GM12878 (cell line): ENCODE measurements around the gene MAPK13. TPM values are rescaled to one million over a fixed set of nuclear protein-coding genes. Genes with fewer than 3 reads are reported as not detected.

Experiments
- ATAC-seq: fragments of 200-7000 bp; cut with Tn5 transposase; 3 replicates; pipeline ENCODE4 v1.9.1; 2020; ENCODE audit warnings: mild to moderate bottlenecking, moderate library complexity
- BruUV-seq: library from RNA; stranded (reverse); fragments of 400-500 nt; replicated peaks from 2 replicates; lab custom pipeline; 2021; lab: Mats Ljungman, UMichigan
- CTCF ChIA-PET: fragments of 300-600 bp; sonication (Branson Sonifier 250); formaldehyde crosslinking; extraction: SDS; loops from one replicate; lab custom pipeline; 2021; ENCODE audit warnings: inconsistent platforms; lab: Yijun Ruan, JAX
- POLR2A ChIA-PET: fragments of 350-600 bp; formaldehyde crosslinking; extraction: SDS; loops from one replicate; lab custom pipeline; 2021; ENCODE audit warnings: inconsistent platforms; lab: Charles Lee
- RAD21 ChIA-PET: fragments of 300-600 bp; sonication (Branson Sonifier 250); formaldehyde crosslinking; loops from one replicate; lab custom pipeline; 2023; ENCODE audit warnings: antibody characterized with exemption; ENCODE audit not compliant: unreplicated experiment; lab: Charles Lee
- SMC1A ChIA-PET: fragments of 300-600 bp; sonication (Branson Sonifier 250); formaldehyde crosslinking; loops from one replicate; lab custom pipeline; 2023; ENCODE audit not compliant: unreplicated experiment, uncharacterized antibody; lab: Charles Lee
- DNase-seq: peaks from one replicate; pipeline ENCODE4 v3.0.0-alpha.2; 2011; ENCODE audit warnings: low read depth, low spot score
- FAIRE-seq: peaks from 3 replicates; lab custom pipeline; 2011; peaks lifted over from hg19 to GRCh38; lab: Jason Lieb, UNC
- H2AFZ ChIP-seq: 2 replicates; pipeline ENCODE4 v1.6.0; 2011; ENCODE audit warnings: low read depth, low read length, control low read depth; ENCODE audit not compliant: control insufficient read depth
- H3K27ac ChIP-seq: 2 replicates; pipeline ENCODE4 v1.5.1; 2011; ENCODE audit warnings: control low read depth; ENCODE audit not compliant: control insufficient read depth, insufficient read depth
- H3K27me3 ChIP-seq, 2 experiments: replicated peaks in 1 of 2; 2 replicates each; pipeline versions ENCODE4 v1.6.0 to v1.6.1; 2011; ENCODE audit warnings: low read length in 1 of 2; ENCODE audit not compliant: control insufficient read depth in 2 of 2, insufficient read depth in 2 of 2
- H3K36me3 ChIP-seq, 2 experiments: 2 replicates each; pipeline ENCODE4 v1.5.1; 2011; ENCODE audit warnings: low read length in 1 of 2; ENCODE audit not compliant: control insufficient read depth in 2 of 2, insufficient read depth in 2 of 2
- H3K4me1 ChIP-seq: 2 replicates; pipeline ENCODE4 v1.6.1; 2011; ENCODE audit warnings: mild to moderate bottlenecking, low read length, moderate library complexity, mixed read lengths; ENCODE audit not compliant: control insufficient read depth, insufficient read depth
- H3K4me2 ChIP-seq: 2 replicates; pipeline ENCODE4 v1.6.0; 2011; ENCODE audit warnings: control low read depth; ENCODE audit not compliant: control insufficient read depth, insufficient read depth
- H3K4me3 ChIP-seq: fragments of 200-600 bp; sonication (generic); 2 replicates; pipeline ENCODE4 v1.5.1; 2016
- H3K79me2 ChIP-seq: 2 replicates; pipeline ENCODE4 v1.6.0; 2011; ENCODE audit warnings: low read length; ENCODE audit not compliant: control insufficient read depth, insufficient read depth
- H3K9ac ChIP-seq: 2 replicates; pipeline ENCODE4 v1.8.0; 2011; ENCODE audit warnings: low read length, control low read depth, mixed read lengths; ENCODE audit not compliant: control insufficient read depth, insufficient read depth
- H3K9me3 ChIP-seq: replicated peaks from 3 replicates; pipeline ENCODE4 v1.5.1; 2011; ENCODE audit warnings: mild to moderate bottlenecking, low read length; ENCODE audit not compliant: control insufficient read depth, insufficient read depth
- H4K20me1 ChIP-seq: 2 replicates; pipeline ENCODE4 v1.6.0; 2011; ENCODE audit not compliant: control insufficient read depth, insufficient read depth
- ATF3 ChIP-seq: IDR thresholded peaks from 2 replicates; pipeline ENCODE4 v1.6.1; 2011; ENCODE audit warnings: low read depth, mild to moderate bottlenecking, low read length, moderate library complexity, borderline replicate concordance; ENCODE audit errors: extremely low read depth
- BRCA1 ChIP-seq: IDR thresholded peaks from 2 replicates; pipeline ENCODE4 v1.6.1; 2011; ENCODE audit warnings: low read depth, low read length, improper control_type of control experiment
- PBX3 ChIP-seq: IDR thresholded peaks from 2 replicates; pipeline ENCODE4 v1.6.1; 2011; ENCODE audit warnings: mild to moderate bottlenecking, low read depth, low read length, moderate library complexity; ENCODE audit not compliant: insufficient replicate concordance
- SPI1 ChIP-seq: IDR thresholded peaks from 2 replicates; pipeline ENCODE4 v1.6.1; 2011; ENCODE audit warnings: low read depth, mild to moderate bottlenecking, low read length, moderate library complexity, borderline replicate concordance; ENCODE audit not compliant: insufficient read depth
- ZNF622 ChIP-seq: fragments of 450-650 bp; IDR thresholded peaks from 2 replicates; pipeline ENCODE4 v1.6.1; 2017; ENCODE audit warnings: mild to moderate bottlenecking, inconsistent platforms
- WGBS: methylation state at CpG from one replicate; pipeline ENCODE4 v1.1.6; 2016; ENCODE audit warnings: low lambda C conversion rate; ENCODE audit not compliant: insufficient replicate concordance, insufficient coverage; ENCODE audit errors: missing lambda C conversion rate; 5-methylcytosine and 5-hydroxymethylcytosine counted together
- in situ Hi-C: fragments of 300-500 bp; cut with MboI; formaldehyde crosslinking; loops from 9 replicates; pipeline ENCODE4 v1.14.3; 2018; ENCODE audit warnings: mixed read lengths
- intact Hi-C: fragments of 100-400 bp; cut with micrococcal nuclease; formaldehyde crosslinking; loops from one replicate; pipeline ENCODE4 v1.14.2; 2022; ENCODE audit not compliant: unreplicated experiment
- polyA plus RNA-seq, 11 experiments: library from polyadenylated mRNA; depleted of rRNA in 4 of 11; unstranded in 6 of 11; stranded (reverse) in 5 of 11; fragments of >200 nt; fragmentation: Nextera tagmentation in 4 of 11; fragmentation: Illumina TruSeq in 1 of 11; extraction: Ambion mirVana in 4 of 11; extraction: Trizol in 1 of 11; gene quantifications; 1 replicate in 1 of 11; 2 replicates in 10 of 11; pipeline versions ENCODE4 v1.2.1 to v1.2.3, GENCODE V29; 2011 to 2016; ENCODE audit warnings: inconsistent platforms in 2 of 11, missing spikeins in 2 of 11, low read depth in 1 of 11
- total RNA-seq, 4 experiments: library from RNA; depleted of rRNA in 3 of 4; stranded (reverse); fragments of >200 nt in 3 of 4; fragmentation: Illumina TruSeq in 1 of 4; extraction: Trizol in 1 of 4; gene quantifications; 2 replicates each; pipeline versions ENCODE4 v1.2.1 to v1.2.3, GENCODE V29; 2013 to 2021

MAPK13 gene
- total and polyA plus RNA-seq, 10 of the 15 experiments (the other 5 are each of a cell fraction or from before 2014, with no cell fraction given) = 1.8 to 48.0 (median 37.5) TPM

- ChIA-PET SMC1A (interaction anchor here (0.9 to 8.8 kb wide), 3 partner anchors 15 to 70 kb away, joined by 3 to 167 read pairs (median 23); partner anchors contain the start of gene MAPK14), POLR2A (interaction anchor here (1.4 to 4.1 kb wide), 2 partner anchors 16 to 70 kb away, joined by 5 to 27 read pairs; partner anchors contain the start of gene MAPK14), RAD21 (interaction anchor here (0.6 kb wide), 1 partner anchor 113 kb away, joined by 3 read pairs; no protein-coding TSS in a partner anchor), CTCF (interaction anchor here (1.0 to 4.1 kb wide), 3 partner anchors 15 to 262 kb away, joined by 3 to 33 read pairs (median 4); no protein-coding TSS in a partner anchor)
- ATAC-seq = no peak
- intact Hi-C loops (no loop called here), in situ Hi-C loops (loop anchor here (5.0 kb wide), 1 partner anchor 71 kb away; the partner anchor contains the start of gene MAPK14)
- no peak overlapping the region for H3K4me3 ChIP-seq
- BruUV-seq = TSS peak; percentile 6
- TF ChIP-seq ATF3 (no peak), SPI1 (peak; percentile 70), PBX3 (no peak), BRCA1 (no peak), ZNF622 (no peak)
- H3K9ac ChIP-seq = no peak overlapping the region
- peaks cover 1 to 9% of the 10 kb centered on the region in 2 experiments; a peak in 2 of 4 replicates for H3K36me3 ChIP-seq
- H3K79me2 ChIP-seq = no peaks in the 10 kb centered on the region
- H3K9me3 ChIP-seq = no peaks in the 10 kb centered on the region
- no peaks in the 10 kb centered on the region for H3K27me3 ChIP-seq
- no peak overlapping the region for H3K27ac ChIP-seq
- DNase-seq = no peak
- H3K4me1 ChIP-seq = peaks cover 7% of the 10 kb centered on the region; the same call in 1 of the 2 replicates
- WGBS = 96% methylated on average over 3 of the region's 3 CpGs
- no peak overlapping the region for H2AFZ ChIP-seq
- H4K20me1 ChIP-seq = no peaks in the 10 kb centered on the region
- no peak for FAIRE-seq
- no peak overlapping the region for H3K4me2 ChIP-seq
These were observed 31.9 kb upstream of the MAPK13 start for GRCh38 chr6:36098253-36098919.
